ENCODE results near the gene INCA1. TPM values are rescaled to one million over a fixed set of nuclear protein-coding genes. Genes with fewer than 3 reads are reported as not detected.

Gene INCA1
- total and polyA plus RNA-seq, 8 donors = 0.28 to 2.4 (median 0.41) TPM

DNA sequence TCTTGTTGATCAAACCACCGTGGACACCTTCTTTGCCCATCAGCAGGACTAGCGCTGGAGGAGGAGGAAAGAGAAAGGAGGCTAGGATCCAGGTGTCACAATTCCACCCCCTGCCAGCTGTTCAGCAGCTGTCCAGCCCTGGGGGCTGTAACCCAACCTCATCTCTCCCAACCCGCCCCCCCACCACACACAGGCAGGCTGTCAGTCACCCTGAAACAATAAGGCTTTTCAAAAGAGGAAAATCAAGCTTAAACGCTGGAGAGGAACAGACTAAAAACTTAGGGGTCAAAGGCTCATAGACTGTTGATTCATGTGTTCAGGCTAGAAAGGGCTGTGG lies 51.4 kb downstream of the INCA1 start:
- H3K27ac ChIP-seq = no peak overlapping the region
- no peak for FAIRE-seq

DNA sequence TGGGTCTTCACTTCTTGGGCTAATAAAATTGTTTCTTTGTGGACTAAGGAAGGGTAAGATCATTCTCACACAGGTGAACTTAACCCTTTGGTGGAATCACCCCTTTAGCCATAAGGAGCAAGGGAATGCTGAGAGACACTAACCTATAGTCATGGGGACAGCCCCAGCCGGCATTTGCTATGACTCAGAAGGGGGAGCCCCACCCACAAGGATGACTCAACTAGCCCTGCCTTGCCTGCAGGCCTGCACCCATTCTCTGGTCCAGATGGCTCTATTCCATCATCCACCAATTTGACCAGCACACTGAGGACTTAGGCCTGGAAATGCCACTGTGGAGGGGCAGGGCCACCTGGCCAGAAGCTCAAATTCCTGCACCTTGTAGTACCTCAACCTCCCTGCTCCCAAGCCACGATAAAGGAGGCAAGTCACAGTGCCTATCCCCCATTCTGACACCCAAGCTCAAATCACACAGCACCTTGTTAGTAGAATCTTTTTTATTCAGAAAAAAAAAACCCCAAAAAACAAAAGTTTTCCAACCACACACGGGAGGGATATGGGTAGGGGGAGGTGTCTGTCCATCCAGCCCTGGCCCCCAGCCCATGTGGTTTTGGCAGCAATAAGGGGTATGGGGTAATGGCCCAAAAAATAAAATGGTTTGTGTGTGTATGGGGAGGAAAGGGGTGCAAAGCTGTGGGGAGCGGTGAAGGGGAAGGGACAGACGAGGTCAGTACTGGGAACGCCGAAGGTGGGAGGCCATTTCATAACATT lies 52.0 kb downstream of the INCA1 start:
- no peaks in the 10 kb centered on the region for H3K27me3 ChIP-seq
- H3K27ac ChIP-seq = peak overlapping the region in 3 of 4 donors; percentile 3 to 17 (median 15)
- peak in 3 of 4 donors; percentile 7 to 24 (median 15) for ATAC-seq
- WGBS, 2 donors = 53 to 65% methylated on average over 7 of the region's 7 CpGs
- no peaks in the 10 kb centered on the region for H3K9me3 ChIP-seq
- intact Hi-C loops (cut with DNase I) = no loop called here
- TF ChIP-seq, protein P1, sequence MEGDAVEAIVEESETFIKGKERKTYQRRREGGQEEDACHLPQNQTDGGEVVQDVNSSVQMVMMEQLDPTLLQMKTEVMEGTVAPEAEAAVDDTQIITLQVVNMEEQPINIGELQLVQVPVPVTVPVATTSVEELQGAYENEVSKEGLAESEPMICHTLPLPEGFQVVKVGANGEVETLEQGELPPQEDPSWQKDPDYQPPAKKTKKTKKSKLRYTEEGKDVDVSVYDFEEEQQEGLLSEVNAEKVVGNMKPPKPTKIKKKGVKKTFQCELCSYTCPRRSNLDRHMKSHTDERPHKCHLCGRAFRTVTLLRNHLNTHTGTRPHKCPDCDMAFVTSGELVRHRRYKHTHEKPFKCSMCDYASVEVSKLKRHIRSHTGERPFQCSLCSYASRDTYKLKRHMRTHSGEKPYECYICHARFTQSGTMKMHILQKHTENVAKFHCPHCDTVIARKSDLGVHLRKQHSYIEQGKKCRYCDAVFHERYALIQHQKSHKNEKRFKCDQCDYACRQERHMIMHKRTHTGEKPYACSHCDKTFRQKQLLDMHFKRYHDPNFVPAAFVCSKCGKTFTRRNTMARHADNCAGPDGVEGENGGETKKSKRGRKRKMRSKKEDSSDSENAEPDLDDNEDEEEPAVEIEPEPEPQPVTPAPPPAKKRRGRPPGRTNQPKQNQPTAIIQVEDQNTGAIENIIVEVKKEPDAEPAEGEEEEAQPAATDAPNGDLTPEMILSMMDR (IDR thresholded peaks at IDR 0.05) = no peak
- peak; percentile 63 to 81 (median 70) for DNase-seq
- H3K4me3 ChIP-seq = peak overlapping the region in 1 of 4 donors; percentile 98
- no peak for FAIRE-seq
- peaks cover 0 to 23% (median 0%) of the 10 kb centered on the region in 3 donors for H3K36me3 ChIP-seq
- H3K4me1 ChIP-seq = peaks cover 5 to 34% (median 14%) of the 10 kb centered on the region in 3 donors

More for the DNA sequence above, 51.4 kb downstream of the INCA1 start:
- H3K27me3 ChIP-seq = no peaks in the 10 kb centered on the region
- H3K36me3 ChIP-seq = peaks cover 0 to 23% (median 0%) of the 10 kb centered on the region in 3 donors
- ATAC-seq = no peak
- peak overlapping the region in 2 of 4 donors; percentile 98 to 100 for H3K4me3 ChIP-seq
- 27 to 39% methylated on average over 4 of the region's 4 CpGs for WGBS, 2 donors
- no peak for DNase-seq
- intact Hi-C loops (cut with DNase I) = no loop called here
- no peaks in the 10 kb centered on the region for H3K9me3 ChIP-seq
- H3K4me1 ChIP-seq = peaks cover 5 to 36% (median 14%) of the 10 kb centered on the region in 3 donors
- TF ChIP-seq, protein P1 (IDR thresholded peaks at IDR 0.05) = no peak

- H3K4me3 ChIP-seq = no peak overlapping the region
- H3K4me1 ChIP-seq = peaks cover 5 to 33% (median 14%) of the 10 kb centered on the region in 3 donors
- TF ChIP-seq, protein P1 (IDR thresholded peaks at IDR 0.05) = no peak
- 62 to 63% methylated on average over 6 to 8 of the region's 8 CpGs for WGBS, 2 donors
- ATAC-seq (no peak), DNase-seq (peak in 2 of 6 donors; percentile 36 to 68), FAIRE-seq (no peak)
- H3K9me3 ChIP-seq = no peaks in the 10 kb centered on the region
- peak overlapping the region in 3 of 4 donors; percentile 3 to 17 (median 15) for H3K27ac ChIP-seq
- H3K27me3 ChIP-seq = no peaks in the 10 kb centered on the region
- H3K36me3 ChIP-seq = peaks cover 0 to 23% (median 0%) of the 10 kb centered on the region in 3 donors
- intact Hi-C loops (cut with DNase I) = no loop called here
These were observed 52.7 kb downstream of the INCA1 start for GRCh38 chr17:4944554-4945175.

DNA sequence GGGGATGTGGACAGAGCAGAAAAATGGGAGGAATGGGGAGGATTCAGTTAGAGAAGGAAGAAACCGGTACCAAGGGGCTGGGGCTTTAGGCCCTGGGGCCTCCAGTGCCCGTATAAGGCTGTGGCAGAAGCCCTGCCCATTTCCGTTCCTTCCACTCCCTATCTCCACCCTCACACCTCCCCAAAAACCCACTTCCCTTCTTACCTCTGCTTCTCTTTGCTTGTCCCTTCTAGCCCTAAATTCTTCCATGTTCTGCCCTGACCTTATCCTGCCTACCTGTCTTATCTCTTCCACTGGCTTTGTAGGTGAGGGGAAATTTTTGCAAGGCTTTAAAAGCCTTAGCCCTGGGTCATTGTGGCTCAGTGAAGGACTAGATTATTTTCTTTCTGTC lies 53.2 kb downstream of the INCA1 start:
- peaks cover 0 to 23% (median 0%) of the 10 kb centered on the region in 3 donors for H3K36me3 ChIP-seq
- intact Hi-C loops (cut with DNase I) = no loop called here
- H3K27me3 ChIP-seq = no peaks in the 10 kb centered on the region
- peaks cover 5 to 34% (median 14%) of the 10 kb centered on the region in 3 donors for H3K4me1 ChIP-seq
- WGBS, 2 donors = 56 to 78% methylated on average over 3 of the region's 3 CpGs
- ATAC-seq (no peak), FAIRE-seq (no peak), DNase-seq (peak in 1 of 6 donors; percentile 6)
- H3K9me3 ChIP-seq = no peaks in the 10 kb centered on the region
- no peak overlapping the region for H3K4me3 ChIP-seq
- TF ChIP-seq, protein P1 (IDR thresholded peaks at IDR 0.05) = no peak
- no peak overlapping the region for H3K27ac ChIP-seq

Data from pancreas (tissue), 10 donors.